SU-DHL-6 (cell line): Measurements from ENCODE around the gene IGF2R.

Experiments used
- EZH2phosphoT487 ChIP-seq: fragments of 200-600 bp; sonication (generic), shearing (Covaris generic); conservative IDR thresholded peaks from 2 replicates; pipeline ENCODE4 v1.6.1; 2018; ENCODE audit warnings: mild to moderate bottlenecking, antibody characterized with exemption, low read length, moderate library complexity, mixed read lengths
- TF ChIP-seq, protein P1 (sequence below): fragments of 200-600 bp; sonication (generic); IDR thresholded peaks from one replicate; pipeline ENCODE4 v1.5.1; 2017; ENCODE audit warnings: antibody characterized with exemption, mild to moderate bottlenecking, low read length, moderate library complexity; ENCODE audit not compliant: insufficient read depth, poor library complexity, severe bottlenecking

GRCh38 chr6:160002882-160003281 lies 34.0 kb downstream of the IGF2R start:
- TF ChIP-seq, protein P1, sequence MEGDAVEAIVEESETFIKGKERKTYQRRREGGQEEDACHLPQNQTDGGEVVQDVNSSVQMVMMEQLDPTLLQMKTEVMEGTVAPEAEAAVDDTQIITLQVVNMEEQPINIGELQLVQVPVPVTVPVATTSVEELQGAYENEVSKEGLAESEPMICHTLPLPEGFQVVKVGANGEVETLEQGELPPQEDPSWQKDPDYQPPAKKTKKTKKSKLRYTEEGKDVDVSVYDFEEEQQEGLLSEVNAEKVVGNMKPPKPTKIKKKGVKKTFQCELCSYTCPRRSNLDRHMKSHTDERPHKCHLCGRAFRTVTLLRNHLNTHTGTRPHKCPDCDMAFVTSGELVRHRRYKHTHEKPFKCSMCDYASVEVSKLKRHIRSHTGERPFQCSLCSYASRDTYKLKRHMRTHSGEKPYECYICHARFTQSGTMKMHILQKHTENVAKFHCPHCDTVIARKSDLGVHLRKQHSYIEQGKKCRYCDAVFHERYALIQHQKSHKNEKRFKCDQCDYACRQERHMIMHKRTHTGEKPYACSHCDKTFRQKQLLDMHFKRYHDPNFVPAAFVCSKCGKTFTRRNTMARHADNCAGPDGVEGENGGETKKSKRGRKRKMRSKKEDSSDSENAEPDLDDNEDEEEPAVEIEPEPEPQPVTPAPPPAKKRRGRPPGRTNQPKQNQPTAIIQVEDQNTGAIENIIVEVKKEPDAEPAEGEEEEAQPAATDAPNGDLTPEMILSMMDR: no peak
- TF ChIP-seq EZH2phosphoT487: no peak
